H1 (cell line): ENCODE results near the gene CXCL5. TPM values are rescaled to one million over a fixed set of nuclear protein-coding genes. Genes with fewer than 3 reads are reported as not detected.

Experiments
- CTCF ChIA-PET: fragments of 300-600 bp; sonication (Branson Sonifier 250); formaldehyde crosslinking; loops from one replicate; lab custom pipeline; 2021; ENCODE audit not compliant: partially characterized antibody; lab: Charles Lee
- POLR2A ChIA-PET: fragments of 300-600 bp; sonication (Branson Sonifier 250); formaldehyde crosslinking; loops from one replicate; lab custom pipeline; 2021; ENCODE audit warnings: inconsistent platforms; ENCODE audit not compliant: partially characterized antibody; lab: Charles Lee
- DNase-seq, 2 experiments: peaks; one replicate each; pipeline versions ENCODE4 v3.0.0 to v3.0.0-alpha.2; 2010 to 2022; ENCODE audit warnings: low spot score in 2 of 2, low read depth in 1 of 2, mixed read lengths in 1 of 2
- FAIRE-seq: peaks from 2 replicates; lab custom pipeline; 2011; peaks lifted over from hg19 to GRCh38; lab: Jason Lieb, UNC
- H2AFZ ChIP-seq: 2 replicates; pipeline ENCODE4 v1.8.1; 2012; ENCODE audit warnings: low read length, inconsistent platforms
- H2AK5ac ChIP-seq: 2 replicates; pipeline ENCODE4 v1.6.1; 2013; ENCODE audit warnings: low read depth, low read length
- H2BK120ac ChIP-seq: replicated peaks from 2 replicates; pipeline ENCODE3; 2013; ENCODE audit warnings: low read depth, low read length, inconsistent platforms
- H2BK12ac ChIP-seq: 2 replicates; pipeline ENCODE4 v1.6.1; 2013; ENCODE audit warnings: low read depth, low read length
- H2BK15ac ChIP-seq: 2 replicates; pipeline ENCODE4 v1.6.1; 2013; ENCODE audit warnings: low read length
- H2BK20ac ChIP-seq: 2 replicates; pipeline ENCODE4 v1.6.1; 2013; ENCODE audit warnings: low read length
- H2BK5ac ChIP-seq: 2 replicates; pipeline ENCODE4 v1.6.1; 2013; ENCODE audit warnings: low read depth, low read length
- H3K14ac ChIP-seq: 2 replicates; pipeline ENCODE4 v1.6.1; 2013; ENCODE audit warnings: inconsistent platforms; ENCODE audit not compliant: insufficient read length
- H3K18ac ChIP-seq: 2 replicates; pipeline ENCODE4 v1.6.1; 2013; ENCODE audit warnings: low read length; ENCODE audit errors: extremely low read depth
- H3K23ac ChIP-seq: 2 replicates; pipeline ENCODE4 v1.6.1; 2013; ENCODE audit warnings: inconsistent platforms; ENCODE audit not compliant: insufficient read length
- H3K23me2 ChIP-seq: 2 replicates; pipeline ENCODE4 v1.6.1; 2013; ENCODE audit warnings: low read depth, low read length
- H3K27ac ChIP-seq: 2 replicates; pipeline ENCODE4 v1.6.1; 2011; ENCODE audit warnings: low read depth, low read length, inconsistent platforms
- H3K27me3 ChIP-seq, 4 experiments: replicated peaks in 1 of 4; 1 replicate in 1 of 4; 2 replicates in 3 of 4; pipeline versions ENCODE4 v1.6.1 to v1.8.1; 2011 to 2013; ENCODE audit warnings: low read length in 3 of 4, mild to moderate bottlenecking in 3 of 4, inconsistent platforms in 2 of 4, mixed read lengths in 2 of 4, moderate library complexity in 1 of 4; ENCODE audit not compliant: control insufficient read depth in 3 of 4, insufficient read depth in 3 of 4; ENCODE audit errors: extremely low read depth in 1 of 4
- H3K36me3 ChIP-seq, 4 experiments: 2 replicates each; pipeline versions ENCODE4 v1.6.1 to v1.8.1; 2011 to 2013; ENCODE audit warnings: mild to moderate bottlenecking in 4 of 4, low read length in 3 of 4, moderate library complexity in 2 of 4, control low read depth in 1 of 4, inconsistent platforms in 1 of 4; ENCODE audit not compliant: insufficient read depth in 4 of 4, control insufficient read depth in 2 of 4
- H3K4ac ChIP-seq: replicated peaks from 2 replicates; pipeline ENCODE3; 2013; ENCODE audit warnings: low read length, low read depth, mixed read lengths, inconsistent platforms; ENCODE audit not compliant: insufficient read length
- H3K4me1 ChIP-seq, 4 experiments: replicated peaks in 1 of 4; 1 replicate in 1 of 4; 2 replicates in 3 of 4; pipeline versions ENCODE4 v1.6.1 to v1.8.1; 2011 to 2013; ENCODE audit warnings: low read length in 3 of 4, inconsistent platforms in 2 of 4, mixed read lengths in 1 of 4; ENCODE audit not compliant: insufficient read depth in 4 of 4, control insufficient read depth in 3 of 4
- H3K4me2 ChIP-seq, 2 experiments: 2 replicates each; pipeline versions ENCODE4 v1.6.1 to v1.8.1; 2011 to 2013; ENCODE audit warnings: low read depth in 2 of 2, low read length in 2 of 2, control low read depth in 1 of 2, inconsistent platforms in 1 of 2, mild to moderate bottlenecking in 1 of 2; ENCODE audit not compliant: insufficient read depth in 1 of 2
- H3K4me3 ChIP-seq, 4 experiments: fragments of 200-600, 300-600 bp in 1 of 4; sonication (generic), shearing (Covaris generic), sonication (Bioruptor Twin) in 1 of 4; 2 replicates each; pipeline versions ENCODE4 v1.5.1 to v1.8.1; 2011 to 2016; ENCODE audit warnings: low read length in 4 of 4, low read depth in 3 of 4, control low read depth in 2 of 4, inconsistent platforms in 2 of 4, mild to moderate bottlenecking in 2 of 4, mixed read lengths in 1 of 4, moderate library complexity in 1 of 4; ENCODE audit not compliant: insufficient read depth in 2 of 4; ENCODE audit errors: extremely low read depth in 1 of 4
- H3K56ac ChIP-seq: replicated peaks from 2 replicates; pipeline ENCODE3; 2013; ENCODE audit warnings: low read depth, mild to moderate bottlenecking, mixed read lengths, low read length, inconsistent platforms; ENCODE audit not compliant: insufficient read length
- H3K79me1 ChIP-seq: 2 replicates; pipeline ENCODE4 v1.6.1; 2013; ENCODE audit warnings: low read depth, low read length, control low read depth
- H3K79me2 ChIP-seq, 2 experiments: 2 replicates each; pipeline versions ENCODE4 v1.6.1 to v1.8.1; 2012 to 2013; ENCODE audit warnings: low read length in 2 of 2, mild to moderate bottlenecking in 2 of 2, inconsistent platforms in 1 of 2; ENCODE audit not compliant: insufficient read depth in 2 of 2, control insufficient read depth in 1 of 2
- H3K9ac ChIP-seq, 4 experiments: replicated peaks in 1 of 4; 1 replicate in 1 of 4; 2 replicates in 3 of 4; pipeline versions ENCODE4 v1.6.1 to v1.8.1; 2011 to 2013; ENCODE audit warnings: low read depth in 3 of 4, low read length in 3 of 4, control low read depth in 2 of 4, mild to moderate bottlenecking in 2 of 4, moderate library complexity in 2 of 4, inconsistent platforms in 1 of 4; ENCODE audit errors: extremely low read depth in 1 of 4
- H3K9me3 ChIP-seq, 2 experiments: 2 replicates each; pipeline versions ENCODE4 v1.6.1 to v1.8.1; 2012 to 2013; ENCODE audit warnings: mild to moderate bottlenecking in 2 of 2, moderate library complexity in 2 of 2, control low read depth in 1 of 2, inconsistent platforms in 1 of 2, low read depth in 1 of 2, low read length in 1 of 2, mixed read lengths in 1 of 2; ENCODE audit not compliant: insufficient read depth in 2 of 2
- H4K20me1 ChIP-seq, 2 experiments: replicated peaks in 1 of 2; 2 replicates each; pipeline versions ENCODE3 to v1.8.1; 2011 to 2013; ENCODE audit warnings: inconsistent platforms in 2 of 2, low read length in 2 of 2, mild to moderate bottlenecking in 1 of 2; ENCODE audit not compliant: insufficient read depth in 2 of 2, control insufficient read depth in 1 of 2
- H4K5ac ChIP-seq: 2 replicates; pipeline ENCODE4 v1.6.1; 2013; ENCODE audit warnings: low read length, low read depth, mixed read lengths, inconsistent platforms; ENCODE audit not compliant: insufficient read length
- H4K8ac ChIP-seq: 2 replicates; pipeline ENCODE4 v1.8.0; 2013; ENCODE audit warnings: mild to moderate bottlenecking, moderate library complexity, low read length, inconsistent platforms; ENCODE audit not compliant: insufficient read depth; ENCODE audit errors: extremely low read depth
- H4K91ac ChIP-seq: replicated peaks from 2 replicates; pipeline ENCODE3; 2013; ENCODE audit warnings: low read length, mixed read lengths, inconsistent platforms; ENCODE audit not compliant: insufficient read length
- ASH2L ChIP-seq: fragments of 200-600, 300-600 bp; sonication (generic); IDR thresholded peaks from one replicate; pipeline ENCODE4 v1.7.1; 2017; ENCODE audit warnings: low read length
- ATF3 ChIP-seq: IDR thresholded peaks from 2 replicates; pipeline ENCODE4 v1.6.1; 2011; ENCODE audit warnings: low read depth, mild to moderate bottlenecking, low read length; ENCODE audit not compliant: insufficient read depth
- BACH1 ChIP-seq: IDR thresholded peaks from 2 replicates; pipeline ENCODE4 v1.6.1; 2012; ENCODE audit warnings: low read length, improper control_type of control experiment
- GABPA ChIP-seq: IDR thresholded peaks from 2 replicates; pipeline ENCODE4 v1.6.1; 2011; ENCODE audit warnings: mild to moderate bottlenecking, low read length, moderate library complexity, borderline replicate concordance; ENCODE audit not compliant: insufficient read depth
- JUND ChIP-seq: IDR thresholded peaks from 2 replicates; pipeline ENCODE4 v1.6.1; 2011; ENCODE audit warnings: mild to moderate bottlenecking, improper control_type of control experiment, low read length
- NANOG ChIP-seq: IDR thresholded peaks from 2 replicates; pipeline ENCODE4 v1.6.1; 2011; ENCODE audit warnings: low read length, low read depth, mild to moderate bottlenecking, inconsistent platforms; ENCODE audit not compliant: insufficient read depth, poor library complexity, severe bottlenecking
- SRF ChIP-seq: IDR thresholded peaks from 2 replicates; pipeline ENCODE4 v1.6.1; 2011; ENCODE audit warnings: mild to moderate bottlenecking, low read depth, low read length, moderate library complexity
- YY1 ChIP-seq: IDR thresholded peaks from 2 replicates; pipeline ENCODE4 v1.6.1; 2011; ENCODE audit warnings: low read depth, mild to moderate bottlenecking, low read length
- WGBS, 2 experiments: shearing (Covaris generic) in 1 of 2; methylation state at CpG; one replicate each; pipeline versions ENCODE4 v1.1.6 to v1.1.7; 2013 to 2015; ENCODE audit warnings: low lambda C conversion rate in 2 of 2, mixed read lengths in 2 of 2, inconsistent platforms in 1 of 2, low coverage in 1 of 2, missing lambda C conversion rate in 1 of 2; ENCODE audit not compliant: insufficient replicate concordance in 2 of 2, insufficient coverage in 1 of 2, insufficient read length in 1 of 2; ENCODE audit errors: extremely low coverage in 1 of 2, missing lambda C conversion rate in 1 of 2; 5-methylcytosine and 5-hydroxymethylcytosine counted together
- polyA plus RNA-seq, 7 experiments: library from polyadenylated mRNA; depleted of rRNA in 3 of 7; stranded (reverse) in 5 of 7; unstranded in 2 of 7; fragments of >200 nt in 5 of 7; fragments of 200-250 nt in 2 of 7; gene quantifications; 1 replicate in 5 of 7; 2 replicates in 1 of 7; 4 replicates in 1 of 7; pipeline versions ENCODE4 v1.2.1 to v1.2.3, GENCODE V29; 2011 to 2013; ENCODE audit warnings: missing spikeins in 2 of 7, mixed read lengths in 2 of 7
- total RNA-seq: library from RNA; stranded (reverse); fragmentation: NEBNext Ultra II Directional; extraction: Animal tissue kit (Norgen Biotek cat#: 25700); gene quantifications from 2 replicates; pipeline ENCODE4 v1.2.1, GENCODE V29; 2021

CXCL5 gene
- total and polyA plus RNA-seq, 2 of the 8 experiments (the other 6 are each of a cell fraction or from before 2014, with no cell fraction given): 10.9 to 15.6 TPM

- Histone ChIP-seq H2AFZ (no peak overlapping the region), H3K14ac (no peak overlapping the region), H3K56ac (no peak overlapping the region), H4K20me1 (no peaks in the 10 kb centered on the region), H3K36me3 (no peaks in the 10 kb centered on the region), H2BK12ac (no peak overlapping the region), H3K4me3 (no peak overlapping the region), H3K4ac (no peak overlapping the region), H3K4me2 (no peak overlapping the region), H2AK5ac (no peak overlapping the region), H3K27ac (no peak overlapping the region), H3K23me2 (no peaks in the 10 kb centered on the region), H3K9me3 (no peaks in the 10 kb centered on the region), H2BK5ac (no peak overlapping the region), H4K8ac (no peak overlapping the region), H2BK120ac (no peak overlapping the region), H3K79me1 (no peaks in the 10 kb centered on the region), H3K27me3 (no peaks in the 10 kb centered on the region), H3K9ac (no peak overlapping the region), H4K5ac (no peak overlapping the region), H2BK15ac (no peak overlapping the region), H3K79me2 (no peaks in the 10 kb centered on the region), H4K91ac (no peak overlapping the region), H2BK20ac (no peak overlapping the region), H3K4me1 (no peaks in the 10 kb centered on the region), H3K23ac (no peak overlapping the region), H3K18ac (no peak overlapping the region)
- WGBS, 2 experiments: 90% methylated on average over 3 of the region's 3 CpGs; no CpG with 5 or more reads in 1 of the 2 experiments
- FAIRE-seq: no peak
- no peak for DNase-seq
- ChIA-PET POLR2A (interaction anchor here (2.1 kb wide), 1 partner anchor 19 kb away, joined by 6 read pairs; the partner anchor contains the start of gene CXCL3), CTCF (interaction anchor here (1.3 to 1.6 kb wide), 5 partner anchors 20 to 573 kb away, joined by 3 to 4 read pairs (median 4); partner anchors contain the start of genes CXCL2 and CXCL5)
- TF ChIP-seq NANOG (no peak), SRF (no peak), YY1 (no peak), ASH2L (no peak), JUND (no peak), ATF3 (no peak), GABPA (no peak), BACH1 (no peak)
Observed at GRCh38 chr4:74018771-74019170, 20.3 kb upstream of the CXCL5 start.
